Retinal pigment epithelial cell (primary cell): ENCODE measurements around the gene HM13.
A peak's percentile ranks its signal among the peaks of the same experiment; 100 is the strongest.
"Not testable (repeated sequence)": the region's sequence is repeated elsewhere in the genome, so short reads cannot be mapped to it uniquely, and the experiment has no call there.

Experiments used
- DNase-seq: peaks from one replicate; pipeline ENCODE4 v3.0.0-alpha.2; 2010; ENCODE audit warnings: low read depth
- H3K4me3 ChIP-seq: 2 replicates; pipeline ENCODE4 v1.5.1; 2011; ENCODE audit warnings: mild to moderate bottlenecking, low read length, control low read depth, moderate library complexity
- TF ChIP-seq, protein P1 (sequence below): conservative IDR thresholded peaks from 2 replicates; pipeline ENCODE4 v1.5.1; 2011; ENCODE audit warnings: low read depth, low read length, control low read depth, inconsistent platforms

The HM13 gene

DNA sequence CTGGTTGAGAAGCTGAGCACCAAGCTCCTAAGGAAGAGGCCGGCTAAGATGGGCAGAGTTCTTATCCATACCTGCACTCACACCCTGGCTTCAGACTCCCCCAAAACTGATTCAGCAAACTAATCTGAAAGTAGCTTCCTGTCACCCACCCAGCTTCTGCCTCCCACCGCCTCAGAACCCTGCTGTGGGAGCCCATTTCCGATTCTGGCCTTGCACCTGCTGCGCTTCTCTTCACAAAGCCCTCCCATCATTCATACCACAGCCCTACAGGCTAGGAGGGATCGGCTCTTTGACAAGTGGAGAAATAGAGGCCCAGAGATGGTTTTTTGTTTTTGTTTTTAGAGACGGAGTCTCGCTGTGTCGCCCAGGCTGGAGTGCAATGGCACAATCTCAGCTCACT lies 28.7 kb downstream of the HM13 start:
- TF ChIP-seq, protein P1, sequence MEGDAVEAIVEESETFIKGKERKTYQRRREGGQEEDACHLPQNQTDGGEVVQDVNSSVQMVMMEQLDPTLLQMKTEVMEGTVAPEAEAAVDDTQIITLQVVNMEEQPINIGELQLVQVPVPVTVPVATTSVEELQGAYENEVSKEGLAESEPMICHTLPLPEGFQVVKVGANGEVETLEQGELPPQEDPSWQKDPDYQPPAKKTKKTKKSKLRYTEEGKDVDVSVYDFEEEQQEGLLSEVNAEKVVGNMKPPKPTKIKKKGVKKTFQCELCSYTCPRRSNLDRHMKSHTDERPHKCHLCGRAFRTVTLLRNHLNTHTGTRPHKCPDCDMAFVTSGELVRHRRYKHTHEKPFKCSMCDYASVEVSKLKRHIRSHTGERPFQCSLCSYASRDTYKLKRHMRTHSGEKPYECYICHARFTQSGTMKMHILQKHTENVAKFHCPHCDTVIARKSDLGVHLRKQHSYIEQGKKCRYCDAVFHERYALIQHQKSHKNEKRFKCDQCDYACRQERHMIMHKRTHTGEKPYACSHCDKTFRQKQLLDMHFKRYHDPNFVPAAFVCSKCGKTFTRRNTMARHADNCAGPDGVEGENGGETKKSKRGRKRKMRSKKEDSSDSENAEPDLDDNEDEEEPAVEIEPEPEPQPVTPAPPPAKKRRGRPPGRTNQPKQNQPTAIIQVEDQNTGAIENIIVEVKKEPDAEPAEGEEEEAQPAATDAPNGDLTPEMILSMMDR: no peak
- DNase-seq: no peak
- no peak overlapping the region for H3K4me3 ChIP-seq

GRCh38 chr20:31543966-31544598 lies 29.8 kb downstream of the HM13 start:
- TF ChIP-seq, protein P1: no peak
- H3K4me3 ChIP-seq: no peak overlapping the region
- peak; percentile 70 for DNase-seq

GRCh38 chr20:31544600-31544999 lies 30.4 kb downstream of the HM13 start:
- no peak overlapping the region for H3K4me3 ChIP-seq
- TF ChIP-seq, protein P1: no peak
- no peak for DNase-seq

GRCh38 chr20:31545621-31546040 lies 31.4 kb downstream of the HM13 start:
- not testable (repeated sequence) for H3K4me3 ChIP-seq, DNase-seq

- peak overlapping the region; percentile 70 for H3K4me3 ChIP-seq
- DNase-seq: peak; percentile 58
- TF ChIP-seq, protein P1: no peak
Observed at GRCh38 chr20:31547017-31547675, 32.9 kb downstream of the HM13 start.

DNA sequence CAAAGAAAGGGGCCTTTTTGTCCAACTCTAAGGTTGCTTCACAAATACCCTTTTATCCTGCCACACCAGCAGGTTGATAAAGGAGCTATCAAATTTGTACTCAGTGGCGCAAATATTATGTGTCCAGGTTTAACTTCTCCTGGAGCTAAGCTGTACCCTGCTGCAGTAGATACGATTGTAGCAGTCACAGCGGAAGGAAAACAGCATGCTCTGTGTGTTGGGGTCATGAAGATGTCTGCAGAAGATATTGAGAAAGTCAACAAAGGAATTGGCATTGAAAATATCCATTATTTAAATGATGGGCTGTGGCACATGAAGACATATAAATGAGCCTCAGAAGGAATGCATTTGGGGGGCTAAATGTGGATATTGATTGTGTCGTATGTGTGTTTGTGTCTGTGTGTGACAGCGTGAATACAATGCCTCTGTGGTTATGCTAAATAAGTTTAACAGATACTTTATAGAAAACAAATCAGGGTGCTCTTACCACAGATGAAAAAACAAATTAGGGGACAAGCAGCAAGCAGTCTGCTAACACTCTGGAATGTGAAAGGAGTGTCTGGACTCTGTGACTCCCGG lies 33.6 kb downstream of the HM13 start:
- peak overlapping the region; percentile 70 for H3K4me3 ChIP-seq
- TF ChIP-seq, protein P1: no peak
- no peak for DNase-seq

DNA sequence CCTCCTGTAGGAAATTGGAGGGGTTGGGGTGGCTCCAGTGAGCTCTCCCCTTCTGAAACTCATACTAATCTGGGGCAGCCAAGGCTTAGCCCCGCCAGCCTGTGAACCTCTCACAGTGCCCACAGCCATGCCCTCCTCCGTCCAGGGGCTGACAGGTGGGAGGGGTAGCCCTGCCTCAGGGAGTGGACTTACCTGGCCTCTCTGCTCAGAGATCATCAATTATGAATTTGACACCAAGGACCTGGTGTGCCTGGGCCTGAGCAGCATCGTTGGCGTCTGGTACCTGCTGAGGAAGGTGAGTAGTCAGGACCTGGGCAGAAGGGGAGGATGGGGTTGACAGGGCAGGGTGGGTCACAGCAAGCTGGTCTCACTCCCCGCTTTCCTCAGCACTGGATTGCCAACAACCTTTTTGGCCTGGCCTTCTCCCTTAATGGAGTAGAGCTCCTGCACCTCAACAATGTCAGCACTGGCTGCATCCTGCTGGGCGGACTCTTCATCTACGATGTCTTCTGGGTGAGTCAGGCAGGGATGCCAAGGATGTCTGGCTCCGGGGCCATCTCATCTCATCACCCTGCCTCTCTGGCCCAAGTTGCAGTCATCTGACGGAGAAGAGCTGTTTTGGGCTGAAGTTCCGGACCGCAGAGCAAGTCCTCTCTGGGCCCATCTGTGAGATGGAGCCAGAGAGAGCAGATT lies 34.7 kb downstream of the HM13 start:
- DNase-seq: no peak
- no peak overlapping the region for H3K4me3 ChIP-seq
- TF ChIP-seq, protein P1: no peak
